LNCaP clone FGC (cell line): ENCODE results near the gene ITPRID2.
"Not testable (repeated sequence)": the region's sequence is repeated elsewhere in the genome, so short reads cannot be mapped to it uniquely, and the experiment has no call there.

ENCODE experiments used
- DNase-seq: peaks from one replicate; pipeline ENCODE4 v3.0.0-alpha.2; 2011; ENCODE audit warnings: low read depth
- H3K4me3 ChIP-seq: 2 replicates; pipeline ENCODE4 v1.5.1; 2011; ENCODE audit warnings: mild to moderate bottlenecking, low read depth, low read length, control low read depth
- TF ChIP-seq, protein P1 (sequence below): IDR thresholded peaks from 2 replicates; pipeline ENCODE4 v1.5.1; 2012; ENCODE audit warnings: mild to moderate bottlenecking; ENCODE audit not compliant: control insufficient read depth, insufficient read depth; ENCODE audit errors: extremely low read depth

The ITPRID2 gene

DNA sequence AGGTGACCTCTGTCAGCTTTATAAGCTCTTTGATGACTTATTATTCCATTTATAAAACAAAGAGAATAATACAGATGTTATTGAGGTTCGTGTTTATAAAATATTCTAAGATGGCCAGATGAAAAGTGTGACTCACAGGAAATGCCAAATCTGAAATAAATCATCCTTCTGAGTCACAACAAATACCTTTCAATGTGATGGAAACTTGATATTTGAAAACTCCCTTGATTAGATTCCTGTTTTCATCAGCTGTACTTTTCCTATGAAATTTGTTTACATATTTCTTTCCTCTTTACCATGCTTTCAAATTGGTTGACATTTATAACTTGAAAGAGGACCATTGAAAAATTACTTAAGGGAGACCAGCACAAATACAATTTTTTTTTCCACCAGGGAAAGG is 63.5 kb downstream of the ITPRID2 start:
- TF ChIP-seq, protein P1, sequence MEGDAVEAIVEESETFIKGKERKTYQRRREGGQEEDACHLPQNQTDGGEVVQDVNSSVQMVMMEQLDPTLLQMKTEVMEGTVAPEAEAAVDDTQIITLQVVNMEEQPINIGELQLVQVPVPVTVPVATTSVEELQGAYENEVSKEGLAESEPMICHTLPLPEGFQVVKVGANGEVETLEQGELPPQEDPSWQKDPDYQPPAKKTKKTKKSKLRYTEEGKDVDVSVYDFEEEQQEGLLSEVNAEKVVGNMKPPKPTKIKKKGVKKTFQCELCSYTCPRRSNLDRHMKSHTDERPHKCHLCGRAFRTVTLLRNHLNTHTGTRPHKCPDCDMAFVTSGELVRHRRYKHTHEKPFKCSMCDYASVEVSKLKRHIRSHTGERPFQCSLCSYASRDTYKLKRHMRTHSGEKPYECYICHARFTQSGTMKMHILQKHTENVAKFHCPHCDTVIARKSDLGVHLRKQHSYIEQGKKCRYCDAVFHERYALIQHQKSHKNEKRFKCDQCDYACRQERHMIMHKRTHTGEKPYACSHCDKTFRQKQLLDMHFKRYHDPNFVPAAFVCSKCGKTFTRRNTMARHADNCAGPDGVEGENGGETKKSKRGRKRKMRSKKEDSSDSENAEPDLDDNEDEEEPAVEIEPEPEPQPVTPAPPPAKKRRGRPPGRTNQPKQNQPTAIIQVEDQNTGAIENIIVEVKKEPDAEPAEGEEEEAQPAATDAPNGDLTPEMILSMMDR = no peak
- H3K4me3 ChIP-seq = no peak overlapping the region
- DNase-seq = no peak

DNA sequence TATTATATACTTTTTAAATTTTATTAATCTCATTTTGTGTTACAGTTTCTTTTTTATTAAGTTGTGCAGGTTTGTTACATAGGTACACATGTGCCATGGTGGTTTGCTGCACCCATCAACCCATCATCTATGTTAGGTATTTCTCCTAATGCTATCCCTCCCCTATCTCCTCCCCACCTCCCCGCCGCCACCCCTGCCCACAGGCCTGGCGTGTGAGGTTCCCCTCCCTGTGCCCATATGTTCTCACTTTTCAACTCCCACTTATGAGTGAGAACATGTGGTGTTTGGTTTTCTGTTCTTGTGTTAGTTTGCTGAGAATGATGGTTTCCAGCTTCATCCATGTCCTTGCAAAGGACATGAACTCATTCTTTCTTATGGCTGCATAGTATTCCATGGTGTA is 64.3 kb downstream of the ITPRID2 start:
- H3K4me3 ChIP-seq, DNase-seq: not testable (repeated sequence)

DNA sequence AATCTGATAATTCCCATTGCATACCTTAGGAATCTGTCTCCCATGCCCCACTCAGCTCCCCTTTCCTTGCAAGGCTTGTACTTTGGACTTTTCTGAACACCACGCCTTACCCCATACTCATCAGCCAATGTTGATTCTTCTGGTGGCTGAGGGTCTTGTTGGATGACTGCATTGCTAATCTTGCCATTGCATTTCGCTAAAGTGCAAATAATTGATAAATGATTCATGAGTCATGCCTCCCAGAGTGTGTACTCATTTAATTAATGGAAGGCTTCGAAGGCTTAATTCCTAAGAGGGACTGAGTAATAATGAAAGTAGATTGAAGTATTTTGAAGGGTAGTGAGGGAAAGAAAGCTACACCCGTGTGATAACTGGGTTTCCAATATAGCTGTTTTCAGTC is 66.1 kb downstream of the ITPRID2 start:
- DNase-seq = no peak
- no peak overlapping the region for H3K4me3 ChIP-seq
- TF ChIP-seq, protein P1 = no peak

DNA sequence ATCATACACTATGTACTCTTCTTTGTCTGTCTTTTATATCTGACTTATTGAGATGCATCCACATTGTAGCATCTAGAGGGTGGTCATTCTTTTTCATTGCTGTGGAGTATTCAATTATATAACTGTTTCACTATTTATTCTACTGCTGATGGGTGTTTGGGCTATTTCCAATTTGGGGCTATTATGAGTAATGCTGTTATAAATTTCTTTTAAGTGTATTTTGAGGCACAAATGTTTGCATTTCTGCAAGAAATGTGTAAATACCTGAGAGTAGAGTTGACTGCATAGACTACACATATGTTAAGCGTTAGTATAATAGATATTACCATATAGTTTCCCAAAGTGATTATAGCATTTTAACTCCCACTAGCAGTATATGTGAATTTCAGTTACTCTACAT is 67.2 kb downstream of the ITPRID2 start:
- TF ChIP-seq, protein P1 = no peak
- no peak overlapping the region for H3K4me3 ChIP-seq
- no peak for DNase-seq

DNA sequence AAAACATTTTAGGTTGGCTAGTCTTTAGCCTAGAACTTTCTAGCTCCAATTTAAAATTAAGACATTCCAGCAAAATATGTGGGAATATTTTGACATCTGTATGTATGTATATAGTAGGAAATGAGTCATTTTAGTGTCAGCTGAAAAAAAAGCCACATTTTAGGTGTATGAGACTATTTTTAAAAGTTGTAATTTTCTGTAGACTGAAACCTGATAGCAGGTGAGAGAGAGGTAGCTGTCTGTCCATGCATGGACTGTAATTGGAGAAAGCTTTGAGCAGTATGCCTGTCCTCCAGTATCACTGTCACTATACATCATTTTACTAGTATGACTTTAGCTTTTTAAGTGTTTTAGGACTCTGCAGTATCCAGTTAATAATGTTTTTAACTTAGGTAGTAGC is 68.0 kb downstream of the ITPRID2 start:
- DNase-seq = no peak
- TF ChIP-seq, protein P1 = no peak

DNA sequence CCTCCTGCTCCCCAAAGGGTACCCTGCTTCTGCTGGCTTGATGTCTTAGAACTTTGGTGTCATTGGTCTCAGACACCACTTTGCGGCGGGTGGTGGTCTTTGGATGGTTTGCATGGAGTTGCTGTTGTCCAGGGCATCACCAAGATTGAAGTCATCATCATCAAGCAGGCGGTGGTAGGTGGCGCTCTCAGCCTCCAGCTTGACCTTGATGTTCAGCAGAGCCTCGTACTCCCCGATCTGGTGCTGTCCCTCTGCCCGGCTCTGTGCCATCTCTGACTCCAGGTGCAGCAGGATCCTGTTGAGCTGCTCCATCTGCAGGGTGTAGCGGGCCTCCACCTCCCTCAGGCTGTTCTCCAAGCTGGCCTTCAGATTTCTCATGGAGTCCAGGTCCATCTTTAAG is 69.6 kb downstream of the ITPRID2 start:
- not testable (repeated sequence) for H3K4me3 ChIP-seq, DNase-seq

More for the DNA sequence above, 68.0 kb downstream of the ITPRID2 start:
- H3K4me3 ChIP-seq = no peak overlapping the region

DNA sequence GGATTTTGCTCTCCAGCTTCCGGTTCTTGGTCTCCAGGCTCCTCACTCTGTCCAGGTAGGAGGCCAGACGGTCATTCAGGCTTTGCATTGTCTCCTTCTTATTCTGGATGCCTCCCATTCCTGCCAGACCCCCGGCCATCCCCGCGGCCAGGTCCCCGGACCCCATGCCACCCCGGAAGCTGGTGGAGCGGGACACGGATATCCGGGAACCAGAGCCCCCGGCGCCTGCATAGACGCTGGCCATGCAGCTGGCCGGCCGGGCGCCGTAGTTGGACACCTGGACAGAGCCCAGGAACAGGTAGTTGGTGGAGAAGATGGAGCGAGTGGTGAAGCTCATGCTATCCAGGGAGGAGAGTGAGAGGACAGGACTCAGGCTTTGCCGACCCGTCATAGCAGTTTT is 70.6 kb downstream of the ITPRID2 start:
- DNase-seq = no peak
- H3K4me3 ChIP-seq = no peak overlapping the region
- TF ChIP-seq, protein P1 = no peak

DNA sequence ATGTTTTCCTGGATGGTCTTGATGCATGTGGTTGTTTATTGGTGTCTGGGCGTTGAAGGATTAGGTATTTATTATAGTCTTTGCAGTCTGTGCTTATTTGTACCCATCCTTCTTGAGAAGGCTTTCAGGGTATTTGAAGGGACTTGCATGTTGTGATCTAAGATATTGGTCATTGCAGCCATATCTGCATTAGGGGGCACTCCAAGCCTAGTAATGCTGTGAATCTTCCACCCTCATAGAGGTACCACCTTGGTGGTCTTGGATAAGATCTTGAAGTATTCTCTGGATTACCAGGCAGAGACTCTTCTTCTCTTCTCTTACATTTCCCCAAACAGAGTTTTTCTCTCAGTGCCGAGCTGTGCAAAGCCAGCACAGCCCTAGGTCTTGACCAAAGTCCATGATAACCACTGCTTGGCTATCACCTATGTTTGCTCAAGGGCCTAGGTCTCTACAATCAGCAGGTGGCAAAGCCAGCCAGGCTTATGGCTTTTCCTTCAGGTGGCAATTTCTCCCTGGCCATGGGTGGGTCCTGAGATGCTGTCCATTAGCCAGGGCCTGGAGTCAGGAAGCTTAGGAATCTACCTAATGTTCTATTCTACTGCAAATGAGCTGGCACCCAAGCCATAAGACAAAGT is 78.7 kb downstream of the ITPRID2 start:
- no peak for DNase-seq
- TF ChIP-seq, protein P1 = no peak
- H3K4me3 ChIP-seq = no peak overlapping the region
